Stimulated activated CD4-positive, alpha-beta T cell treated with anti-CD3 and anti-CD28 coated beads, Interleukin-1b, Interleukin-23, amount 100 ng/mL, for 48 hours (primary cell): ENCODE results near the gene DUOXA1.
"Not testable (repeated sequence)": the region's sequence is repeated elsewhere in the genome, so short reads cannot be mapped to it uniquely, and the experiment has no call there.

Experiments
- DNase-seq: peaks from one replicate; pipeline ENCODE4 v3.0.0-alpha.2; 2020

The DUOXA1 gene

GRCh38 chr15:45087513-45087912 is 42.2 kb downstream of the DUOXA1 start:
- DNase-seq: no peak

- no peak for DNase-seq
These were observed 45.5 kb downstream of the DUOXA1 start for GRCh38 chr15:45084163-45084562.

- DNase-seq: no peak
These were observed 46.5 kb downstream of the DUOXA1 start for GRCh38 chr15:45083223-45083622.

GRCh38 chr15:45082412-45082811 is 47.3 kb downstream of the DUOXA1 start:
- not testable (repeated sequence) for DNase-seq

GRCh38 chr15:45080593-45080992 is 49.1 kb downstream of the DUOXA1 start:
- DNase-seq: not testable (repeated sequence)

GRCh38 chr15:45079628-45080246 is 49.9 kb downstream of the DUOXA1 start:
- not testable (repeated sequence) for DNase-seq

GRCh38 chr15:45079201-45079600 is 50.5 kb downstream of the DUOXA1 start:
- DNase-seq: not testable (repeated sequence)

GRCh38 chr15:45077391-45077790 is 52.3 kb downstream of the DUOXA1 start:
- DNase-seq: not testable (repeated sequence)

- DNase-seq: not testable (repeated sequence)
These were observed 54.0 kb downstream of the DUOXA1 start for GRCh38 chr15:45075440-45076320.

GRCh38 chr15:45073602-45074001 is 56.1 kb downstream of the DUOXA1 start:
- not testable (repeated sequence) for DNase-seq

GRCh38 chr15:45069942-45070360 is 59.7 kb downstream of the DUOXA1 start:
- DNase-seq: not testable (repeated sequence)
